Amniotic stem cell (primary cell): ENCODE results near the gene PARD3B.

ENCODE experiments used
- DNase-seq: peaks from one replicate; lab custom pipeline; 2025; lab: John Stamatoyannopoulos, UW

PARD3B gene

GRCh38 chr2:205510345-205510744 is 965.1 kb downstream of the PARD3B start:
- no peak for DNase-seq

- no peak for DNase-seq
Observed at GRCh38 chr2:205511221-205511620, 965.9 kb downstream of the PARD3B start.

DNA sequence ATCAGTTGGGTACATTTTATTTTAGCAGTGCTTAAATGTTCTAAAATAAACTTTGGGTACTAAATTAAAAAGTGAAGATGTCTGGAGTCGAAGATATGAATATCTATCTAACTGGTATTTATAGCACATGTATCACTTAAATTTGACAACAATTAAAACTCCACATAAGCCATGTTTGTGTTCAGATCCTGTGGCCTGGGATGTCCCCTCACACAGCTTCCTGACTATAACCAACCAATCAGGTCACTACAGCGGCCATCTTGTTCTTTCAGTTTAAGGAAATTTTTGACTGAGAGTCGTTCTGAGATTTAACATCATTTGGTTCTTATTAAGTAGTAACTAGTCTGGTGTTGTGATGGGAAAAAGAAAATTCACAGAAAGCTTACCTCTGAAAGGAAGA is 966.4 kb downstream of the PARD3B start:
- no peak for DNase-seq

DNA sequence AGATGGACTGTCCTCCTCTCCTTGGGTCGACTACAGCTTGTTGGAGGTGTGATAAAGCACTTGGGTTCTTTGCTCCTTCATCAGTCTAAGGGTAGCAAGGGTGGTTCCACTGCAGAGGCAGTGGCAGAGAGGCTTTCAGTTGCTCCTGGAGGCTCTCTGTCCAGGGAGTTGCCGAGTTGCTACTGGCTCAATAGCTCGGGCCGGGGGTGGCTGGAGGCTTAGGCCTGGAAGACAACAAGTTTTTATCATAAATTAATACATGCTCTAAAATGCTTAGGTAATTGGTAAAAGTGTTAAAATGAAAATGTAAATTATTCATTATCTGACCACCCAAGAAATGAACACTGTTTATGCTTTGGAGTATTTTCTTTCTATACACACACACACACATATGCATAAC is 975.0 kb downstream of the PARD3B start:
- no peak for DNase-seq

- DNase-seq = no peak
Observed at GRCh38 chr2:205524656-205525055, 979.4 kb downstream of the PARD3B start.

DNA sequence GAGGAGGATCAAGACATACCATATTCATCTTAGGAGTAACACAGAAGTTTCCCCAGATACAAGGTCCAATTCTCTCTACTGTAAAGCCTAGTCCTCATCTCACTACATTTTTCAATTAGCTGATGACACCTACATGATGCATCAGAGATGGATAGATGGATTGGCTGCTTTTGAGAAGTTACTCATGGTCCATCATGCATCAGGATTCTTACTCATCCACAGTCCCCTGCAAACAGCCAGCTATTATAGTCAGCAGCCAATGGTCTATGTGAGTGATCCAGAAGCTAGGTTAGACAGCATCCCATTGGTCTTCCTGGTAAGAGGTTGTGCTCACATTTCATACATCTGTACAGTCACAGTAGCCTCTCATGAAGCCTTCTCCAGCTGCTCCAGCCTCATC is 982.5 kb downstream of the PARD3B start:
- DNase-seq = no peak

DNA sequence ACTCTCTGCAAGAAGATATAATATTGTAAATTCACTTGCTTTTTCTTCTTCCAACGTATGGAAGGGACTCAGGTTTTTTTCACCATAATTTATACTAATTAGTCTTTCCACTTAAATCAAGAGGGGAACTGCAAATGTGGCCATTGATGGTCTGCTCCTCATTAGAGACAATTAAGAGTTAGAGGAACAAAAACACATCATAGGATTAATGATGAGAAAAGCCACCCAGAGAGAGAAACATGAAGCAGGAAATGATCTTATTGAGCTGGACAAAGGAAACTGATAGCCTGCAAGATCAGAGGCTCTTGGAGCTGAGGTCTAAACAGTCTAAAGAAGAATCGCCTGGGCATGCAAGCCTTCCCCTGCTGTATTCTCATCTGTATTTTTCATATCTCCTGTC is 985.8 kb downstream of the PARD3B start:
- no peak for DNase-seq

- no peak for DNase-seq
Observed at GRCh38 chr2:205531489-205532148, 986.3 kb downstream of the PARD3B start.

GRCh38 chr2:205535001-205535400 is 989.7 kb downstream of the PARD3B start:
- no peak for DNase-seq

- DNase-seq = no peak
Observed at GRCh38 chr2:205539603-205540002, 994.3 kb downstream of the PARD3B start.

- DNase-seq = no peak
Observed at GRCh38 chr2:205540036-205540435, 994.8 kb downstream of the PARD3B start.

DNA sequence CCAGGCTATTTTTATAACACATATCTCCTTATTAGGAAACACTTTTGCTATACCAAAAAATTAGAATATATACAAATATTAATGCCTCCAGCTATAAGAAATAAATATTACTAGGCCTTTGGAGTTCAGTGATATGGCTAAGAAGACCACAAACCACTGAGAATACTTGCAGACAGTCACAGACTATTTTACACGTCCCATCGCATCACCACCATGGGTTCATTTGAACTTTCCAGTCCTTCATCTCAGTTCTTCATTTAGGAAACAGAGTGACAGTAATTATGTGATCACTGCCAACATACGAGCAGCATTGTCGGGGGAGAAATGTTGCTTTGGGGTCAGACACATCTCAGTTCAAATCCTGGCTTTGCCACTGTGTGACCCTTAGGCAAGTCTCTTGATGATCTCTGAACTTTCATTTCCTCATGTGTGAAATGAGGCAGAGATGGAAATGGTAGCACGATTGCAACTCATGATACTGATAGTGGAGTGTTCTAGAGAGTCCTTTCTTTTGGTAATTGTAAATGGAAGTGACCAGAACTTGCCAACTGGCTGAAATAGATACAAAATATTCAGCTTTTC is 998.1 kb downstream of the PARD3B start:
- no peak for DNase-seq

- DNase-seq = no peak
Observed at GRCh38 chr2:205543937-205544702, 998.8 kb downstream of the PARD3B start.

DNA sequence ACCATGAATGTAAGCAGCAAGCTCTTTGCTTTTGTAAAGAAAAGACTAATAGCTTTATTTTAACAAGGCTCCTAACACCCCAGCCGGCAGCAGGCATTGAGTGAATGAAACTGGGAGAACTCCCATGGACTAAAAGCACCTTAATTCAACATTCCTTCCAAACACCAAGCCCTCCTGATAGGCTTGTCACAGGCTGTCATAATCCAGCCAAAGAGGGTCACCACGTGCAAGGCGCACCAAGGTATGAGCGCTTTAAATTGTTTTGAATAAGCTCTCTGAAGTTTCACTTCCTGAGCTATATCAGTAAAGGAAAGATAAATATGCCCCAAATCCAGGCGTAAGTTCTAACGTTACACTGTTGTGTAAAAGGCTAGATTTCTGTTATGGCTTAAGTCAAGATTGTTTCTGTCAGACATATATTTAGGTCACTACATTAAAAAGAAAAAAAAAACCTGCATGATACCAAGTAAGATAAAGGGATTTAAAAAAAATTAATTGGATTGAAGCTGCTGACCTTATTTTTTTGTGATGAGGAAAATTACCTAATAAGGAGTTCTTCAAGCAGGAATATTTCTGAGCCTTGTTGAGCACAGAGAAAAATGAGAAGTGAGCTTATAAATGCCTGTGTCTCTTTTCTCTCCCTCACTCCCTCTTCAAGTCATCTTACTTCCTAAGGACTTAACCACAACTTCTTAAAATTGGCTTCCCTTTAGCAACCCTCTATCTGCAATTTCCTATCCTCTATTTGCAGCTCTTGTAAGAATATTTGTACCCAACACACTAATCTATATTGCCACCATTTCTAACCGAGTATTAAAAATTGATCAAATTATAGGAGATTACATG is 1000.9 kb downstream of the PARD3B start:
- no peak for DNase-seq

- no peak for DNase-seq
Observed at GRCh38 chr2:205555566-205556230, 1010.4 kb downstream of the PARD3B start.

DNA sequence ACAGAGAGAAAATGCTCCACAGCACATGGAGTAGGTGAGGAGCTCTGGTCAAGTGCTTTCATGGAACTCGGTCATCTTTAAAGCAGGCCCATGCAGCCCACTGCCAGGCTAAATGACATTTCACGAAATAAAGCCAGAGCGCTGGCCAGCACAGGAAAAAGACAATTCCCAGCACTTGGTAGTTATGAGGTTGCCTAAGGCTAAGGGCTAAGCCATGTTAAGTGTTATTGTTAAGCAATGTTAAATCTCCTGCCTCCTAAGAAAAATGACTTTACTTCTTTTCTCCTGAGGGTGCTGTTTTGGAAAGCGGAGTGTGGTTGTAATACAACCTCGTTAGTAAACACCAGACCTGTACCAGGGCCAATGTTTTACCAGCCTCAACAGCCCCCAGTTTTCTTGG is 1011.1 kb downstream of the PARD3B start:
- DNase-seq = no peak

DNA sequence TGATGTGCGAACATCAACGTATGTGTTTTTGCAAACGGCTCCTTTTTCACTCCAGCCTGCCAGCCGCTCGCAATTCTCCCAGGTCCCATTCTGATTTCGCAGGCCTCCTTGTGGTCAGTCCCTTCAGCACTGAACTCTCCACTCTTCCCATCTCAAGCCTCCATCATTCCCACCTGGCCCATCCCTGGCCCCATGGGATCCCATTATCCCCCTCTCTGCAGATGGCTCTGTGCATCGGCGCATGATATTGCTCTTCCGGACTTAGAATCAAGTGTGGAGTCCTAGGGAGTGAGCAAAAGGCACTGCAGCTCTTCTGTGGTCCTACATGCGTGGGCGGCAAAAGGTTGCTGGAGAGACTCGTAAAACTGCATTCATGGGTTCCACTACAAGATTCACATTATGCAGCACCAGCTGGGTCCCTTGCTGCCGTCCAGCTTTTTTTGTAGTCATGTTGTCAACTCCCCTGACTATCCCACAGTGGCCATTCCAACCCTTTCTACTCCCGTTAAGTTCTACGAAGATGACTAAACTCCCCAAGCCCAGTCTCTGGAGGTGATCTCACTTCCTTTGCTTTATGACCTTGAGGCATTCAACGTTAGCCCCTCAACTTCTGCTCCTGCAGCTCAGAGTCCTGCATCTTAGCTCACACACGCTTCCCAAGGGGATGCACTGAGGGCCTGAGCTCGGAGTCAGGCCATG is 1011.7 kb downstream of the PARD3B start:
- DNase-seq = no peak

- no peak for DNase-seq
Observed at GRCh38 chr2:205557873-205558272, 1012.6 kb downstream of the PARD3B start.

GRCh38 chr2:205561441-205561840 is 1016.2 kb downstream of the PARD3B start:
- no peak for DNase-seq

DNA sequence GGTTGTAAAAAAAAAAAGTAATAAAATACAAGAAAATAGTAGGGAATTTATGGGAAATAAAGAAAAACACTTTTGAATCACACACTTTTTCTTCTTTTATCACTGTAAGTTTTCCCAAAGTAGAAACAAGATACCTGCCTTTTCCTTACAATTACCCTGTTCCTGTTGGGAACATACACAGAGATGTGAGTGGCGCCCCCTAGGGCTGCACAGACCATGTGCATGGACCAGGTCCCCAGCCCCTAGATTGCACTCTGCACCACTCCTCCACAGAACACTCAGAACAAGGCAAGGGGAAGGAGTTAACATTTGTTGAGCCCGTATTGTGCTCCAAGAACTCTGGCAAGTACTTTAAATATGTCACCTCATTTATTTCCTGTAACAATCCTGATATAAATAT is 1018.4 kb downstream of the PARD3B start:
- DNase-seq = no peak
